Fibroblast of peridontal ligament (primary cell): Measurements from ENCODE around the gene FAM13C.
"Not testable (repeated sequence)": the region's sequence is repeated elsewhere in the genome, so short reads cannot be mapped to it uniquely, and the experiment has no call there.

Source experiments
- DNase-seq: peaks from one replicate; pipeline ENCODE4 v3.0.0-alpha.2; 2010; ENCODE audit errors: extremely low read depth

Gene FAM13C

DNA sequence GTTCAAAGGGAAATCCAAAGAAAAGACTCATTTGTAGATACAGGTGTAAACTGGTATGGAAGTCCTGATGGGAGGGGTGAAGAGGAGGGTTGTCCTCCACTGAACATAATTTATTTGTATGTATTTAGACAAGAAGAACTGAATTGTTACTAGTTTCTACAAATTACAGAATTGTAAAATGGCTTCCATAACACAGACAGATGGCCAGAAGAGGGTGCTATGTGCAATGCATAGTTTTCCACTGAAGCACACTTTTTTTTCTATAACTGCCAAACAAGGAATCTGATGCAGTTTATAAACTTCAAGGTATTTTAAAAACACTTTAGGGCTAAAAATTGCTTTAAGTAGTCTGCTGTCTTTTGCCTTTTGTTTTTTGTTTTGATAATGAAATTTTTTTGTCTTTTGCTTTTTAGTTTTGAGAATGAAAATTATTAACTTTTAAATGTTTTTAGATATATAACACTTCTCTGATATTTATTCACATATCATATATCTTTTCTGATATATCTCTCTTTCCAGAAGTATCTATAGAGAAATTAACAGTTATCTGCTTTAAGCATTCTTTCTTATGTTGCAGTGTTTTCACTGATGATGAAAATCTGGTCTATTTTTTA lies 127.4 kb downstream of the FAM13C start:
- peak; percentile 66 for DNase-seq

DNA sequence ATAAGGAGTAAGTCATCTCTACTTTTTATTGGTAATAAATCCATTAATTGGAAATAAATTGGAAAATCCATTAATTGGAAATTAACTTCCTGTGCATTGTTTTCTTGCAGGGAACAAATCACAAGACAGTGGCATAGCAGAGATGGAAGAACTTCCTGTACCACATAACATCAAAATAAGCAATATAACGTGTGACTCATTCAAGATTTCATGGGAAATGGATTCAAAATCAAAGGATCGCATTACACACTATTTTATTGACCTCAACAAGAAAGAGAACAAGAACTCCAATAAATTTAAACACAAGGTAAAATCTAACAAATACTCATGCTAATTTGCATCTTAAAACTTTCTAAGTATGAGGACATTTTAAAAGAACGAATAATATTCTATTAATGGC lies 128.2 kb downstream of the FAM13C start:
- DNase-seq, result peak; percentile 48

DNA sequence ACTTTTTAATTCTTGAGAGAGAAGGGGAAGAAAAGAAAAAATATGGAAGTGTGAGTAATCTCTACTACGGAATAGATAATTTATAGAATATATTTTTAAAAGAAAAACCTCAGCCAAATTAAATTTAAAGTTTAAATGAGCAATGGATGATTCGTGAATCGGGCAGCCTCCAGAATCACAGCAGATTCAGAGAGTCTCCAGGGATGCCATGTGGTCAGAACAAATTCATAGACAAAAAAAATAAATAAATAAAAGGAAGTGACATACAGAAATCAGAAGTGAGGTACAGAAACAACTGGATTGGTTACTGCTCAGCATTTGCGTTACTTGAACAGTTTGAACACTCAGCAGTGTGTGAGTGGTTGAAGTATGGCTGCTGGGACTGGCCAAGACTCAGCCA lies 132.9 kb downstream of the FAM13C start:
- peak; percentile 11 for DNase-seq

DNA sequence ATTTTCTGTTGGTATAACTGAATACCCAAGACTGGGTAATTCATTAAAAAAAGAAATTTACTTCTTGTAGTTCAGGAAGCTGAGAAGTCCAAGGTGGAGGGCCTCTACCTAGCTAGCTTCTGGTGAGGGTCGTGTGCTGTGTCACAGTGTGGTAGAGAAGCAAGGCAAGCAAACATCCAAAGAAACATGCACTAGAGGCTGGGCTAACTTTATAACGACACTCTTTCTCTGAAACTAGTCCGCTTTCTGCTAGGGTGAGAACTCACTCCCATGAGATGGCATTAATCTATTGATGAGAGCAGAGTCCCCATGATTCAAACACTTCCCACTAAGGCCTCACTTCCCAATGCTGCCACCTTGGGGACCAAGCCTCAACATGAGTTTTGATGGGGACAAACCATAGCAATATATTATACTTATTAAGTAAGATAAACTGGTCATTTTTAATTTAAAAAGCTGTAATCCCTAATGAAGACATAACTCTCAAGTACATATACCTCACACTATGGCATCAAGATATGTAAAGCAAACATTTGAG lies 135.1 kb downstream of the FAM13C start:
- no peak for DNase-seq

DNA sequence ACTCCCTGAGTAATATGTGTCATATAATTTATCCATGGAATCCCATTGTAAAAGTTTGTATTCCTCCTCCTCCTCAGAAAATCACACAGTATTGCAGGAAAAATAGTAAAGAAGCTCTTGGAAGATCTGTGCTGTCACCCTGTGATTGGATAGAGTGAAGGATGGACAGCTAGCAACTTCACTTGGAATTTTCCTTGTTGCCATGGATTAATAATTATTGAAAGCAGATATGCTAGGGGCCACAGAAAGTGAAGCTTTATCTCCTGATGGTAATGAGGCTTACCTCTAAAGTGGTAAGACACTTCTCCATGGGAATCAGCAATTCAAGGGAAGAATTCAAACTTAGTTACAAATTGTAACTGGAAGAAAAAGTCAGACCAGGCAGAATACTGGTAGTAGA lies 137.1 kb downstream of the FAM13C start:
- no peak for DNase-seq

DNA sequence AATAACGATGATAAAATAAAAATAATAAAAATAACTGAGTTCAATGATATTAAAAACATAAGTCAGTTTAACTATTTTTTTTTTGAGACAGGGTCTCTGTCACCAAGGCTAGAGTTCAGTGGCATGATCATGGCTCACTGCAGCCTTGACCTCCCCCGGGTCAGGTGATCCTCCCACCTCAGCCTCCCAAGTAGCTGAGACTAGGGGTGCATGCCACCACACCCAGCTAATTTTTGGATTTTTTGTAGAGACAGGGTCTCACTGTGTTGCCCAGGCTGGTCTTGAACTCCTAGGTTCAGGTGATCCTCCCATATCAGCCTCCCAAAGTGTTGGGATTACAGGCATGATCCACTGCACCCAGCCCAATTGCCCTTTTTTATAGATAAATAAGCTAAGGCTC lies 138.8 kb downstream of the FAM13C start:
- DNase-seq, result not testable (repeated sequence)

DNA sequence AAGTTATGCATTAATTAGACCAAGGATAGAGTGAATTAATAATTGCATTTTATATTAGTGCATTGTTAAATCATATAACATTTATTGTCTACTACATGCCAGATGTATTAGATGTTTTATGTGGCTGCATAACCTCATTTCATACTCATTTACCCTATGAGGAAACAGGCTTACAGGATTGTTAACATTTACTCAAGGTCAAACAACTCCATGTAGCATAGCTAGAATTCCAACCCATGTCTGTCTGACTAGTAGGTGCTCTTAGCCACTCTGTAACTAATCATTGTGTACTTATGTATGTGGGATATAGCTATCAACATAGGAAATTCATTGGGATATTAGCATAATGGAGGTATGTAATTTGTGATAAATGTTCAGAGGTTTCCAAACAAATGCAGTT lies 139.6 kb downstream of the FAM13C start:
- no peak for DNase-seq

DNA sequence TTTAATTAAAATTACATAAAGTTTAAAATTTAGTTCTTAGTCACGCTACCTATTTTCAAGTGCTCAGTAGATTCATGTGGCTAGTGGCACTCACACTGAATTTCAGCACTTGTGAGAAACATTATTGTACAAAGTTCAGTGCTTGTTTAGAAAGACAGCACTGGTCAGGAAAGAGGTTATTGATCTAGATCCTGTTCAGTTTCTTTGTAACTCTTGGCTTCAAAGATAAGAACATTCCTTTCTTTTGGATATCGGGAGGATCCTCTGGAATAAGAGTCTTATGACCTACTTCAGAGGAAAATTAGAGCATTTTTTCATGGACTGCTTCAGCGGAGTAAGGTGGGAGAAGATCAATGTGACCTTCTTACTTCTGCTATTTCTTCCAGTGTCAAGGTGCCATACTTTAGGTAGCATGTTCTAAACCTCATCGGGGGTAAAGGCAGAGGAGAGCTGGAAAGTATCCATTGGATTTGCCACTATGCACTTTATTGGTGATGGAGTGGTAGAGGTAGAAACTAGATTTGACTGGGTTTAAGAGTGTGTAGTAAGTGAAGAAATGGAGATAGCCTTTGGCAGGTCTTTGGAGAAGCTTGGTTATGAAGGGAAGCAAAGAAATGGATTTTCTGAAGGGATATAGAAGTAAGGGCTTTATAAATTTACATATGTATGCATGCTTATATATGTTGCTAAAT lies 146.0 kb downstream of the FAM13C start:
- DNase-seq, result no peak

DNA sequence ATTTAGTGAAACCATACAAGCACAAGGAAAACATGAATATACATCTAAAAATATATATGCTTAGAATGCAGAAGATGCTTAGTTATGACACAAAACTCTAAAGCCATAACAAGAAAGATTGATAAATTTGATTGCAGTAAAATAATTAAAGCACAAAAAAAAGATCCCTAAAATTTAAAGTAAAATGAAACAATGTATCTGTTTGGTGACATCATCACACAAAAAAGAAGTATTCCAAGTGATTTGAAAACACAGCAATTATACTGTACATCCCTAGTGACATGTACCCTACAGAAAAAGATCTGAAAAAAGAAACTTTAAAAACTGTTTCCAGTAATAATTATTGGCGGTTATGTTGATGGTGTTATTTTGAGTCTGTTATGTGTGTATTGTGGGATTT lies 148.2 kb downstream of the FAM13C start:
- no peak for DNase-seq

DNA sequence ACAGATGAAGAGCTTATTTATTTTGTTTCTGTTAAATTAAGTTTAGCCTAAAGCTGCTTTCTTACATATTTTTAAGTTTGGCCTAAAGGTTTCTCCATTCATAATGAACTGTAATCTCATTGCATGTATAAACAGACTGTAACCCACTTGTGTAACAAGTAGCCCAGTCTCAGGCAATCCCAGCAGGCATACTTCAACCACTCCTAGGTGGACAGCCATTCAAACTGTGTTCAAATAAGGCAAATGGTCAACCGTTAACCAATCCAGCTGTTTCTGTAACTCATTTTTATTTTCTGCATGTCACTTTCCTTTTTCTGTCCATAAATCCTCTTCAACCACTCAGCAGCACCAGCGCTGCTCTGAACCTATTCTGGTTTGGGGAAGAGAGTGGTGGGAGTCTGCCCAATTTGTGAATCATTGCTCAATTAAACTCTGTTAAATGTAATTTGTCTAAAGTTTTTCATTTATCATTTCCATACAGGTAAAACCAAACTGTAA lies 150.0 kb downstream of the FAM13C start:
- no peak for DNase-seq

DNA sequence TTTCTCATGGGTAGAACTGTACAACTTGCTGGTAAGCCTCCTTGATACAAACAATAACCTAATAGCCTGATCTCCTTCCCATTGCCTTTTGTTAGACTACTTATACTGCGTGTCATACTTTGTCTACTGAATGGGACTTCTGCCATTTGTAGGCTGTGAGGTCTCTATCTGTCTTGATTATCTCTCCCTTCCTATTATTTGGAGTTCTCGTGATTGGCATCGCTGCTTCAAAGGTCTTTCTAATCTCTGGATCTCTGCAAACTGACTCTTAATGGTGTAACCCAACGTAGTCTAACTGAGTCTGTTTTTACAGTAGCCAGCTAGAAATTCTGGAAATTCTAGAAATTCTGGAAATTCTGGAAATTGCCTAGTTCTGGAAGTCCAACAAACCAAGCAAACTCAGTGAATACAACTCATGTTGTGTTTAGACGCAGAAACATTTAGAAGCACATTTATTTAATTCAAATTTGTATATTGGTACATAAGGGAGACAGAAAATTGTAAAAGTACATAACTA lies 156.1 kb downstream of the FAM13C start:
- DNase-seq, result no peak
